Measurements from ENCODE around the gene HHEX. TPM values are rescaled to one million over a fixed set of nuclear protein-coding genes. Genes with fewer than 3 reads are reported as not detected.
A peak's percentile ranks its signal among the peaks of the same experiment; 100 is the strongest.

Gene HHEX
- total and polyA plus RNA-seq, 10 donors, result 45.9 to 81.1 (median 58.4) TPM

- H3K4me3 ChIP-seq, result peak overlapping the region; percentile 15 to 83 (median 71)
- intact Hi-C loops (cut with DNase I; ENCODE audit: low total_unique reads), result no loop called here
- TF ChIP-seq CTCF (IDR thresholded peaks at IDR 0.05 in 8 of 11, conservative IDR thresholded peaks at IDR 0.05 in 3 of 11), result no peak
- TF ChIP-seq POLR2A (IDR thresholded peaks at IDR 0.05), result no peak
- TF ChIP-seq POLR2AphosphoS5 (IDR thresholded peaks at IDR 0.05), result peak in 2 of 3 donors; percentile 12 to 42
- 18 to 34% (median 23%) methylated on average over 27 to 34 of the region's 34 CpGs for WGBS, 5 donors
- peak; percentile 88 for DNase-seq
- peaks cover 0 to 45% (median 15%) of the 10 kb centered on the region in 6 donors for H3K36me3 ChIP-seq
- H3K27me3 ChIP-seq (replicated peaks in 1 of 7), result peaks cover 0 to 68% (median 0%) of the 10 kb centered on the region in 7 donors
- H3K27ac ChIP-seq, result peak overlapping the region; percentile 82 to 99 (median 98)
- no peaks in the 10 kb centered on the region for H3K9me3 ChIP-seq
- H3K4me1 ChIP-seq, result peaks cover 4 to 88% (median 62%) of the 10 kb centered on the region in 6 donors
These were observed 2.4 kb downstream of the HHEX start for GRCh38 chr10:92692080-92692671.

GRCh38 chr10:92692697-92693533 lies 3.2 kb downstream of the HHEX start:
- TF ChIP-seq POLR2A (IDR thresholded peaks at IDR 0.05), result no peak
- TF ChIP-seq CTCF (IDR thresholded peaks at IDR 0.05 in 8 of 11, conservative IDR thresholded peaks at IDR 0.05 in 3 of 11), result no peak
- no peak for TF ChIP-seq POLR2AphosphoS5 (IDR thresholded peaks at IDR 0.05)
- peak overlapping the region in 7 of 8 donors; percentile 96 to 99 (median 99) for H3K27ac ChIP-seq
- peaks cover 0 to 45% (median 15%) of the 10 kb centered on the region in 6 donors for H3K36me3 ChIP-seq
- peaks cover 0 to 73% (median 0%) of the 10 kb centered on the region in 7 donors for H3K27me3 ChIP-seq (replicated peaks in 1 of 7)
- H3K9me3 ChIP-seq, result no peaks in the 10 kb centered on the region
- H3K4me3 ChIP-seq, result peak overlapping the region; percentile 15 to 83 (median 71)
- no peak for DNase-seq
- peaks cover 4 to 92% (median 68%) of the 10 kb centered on the region in 6 donors for H3K4me1 ChIP-seq
- intact Hi-C loops (cut with DNase I; ENCODE audit: low total_unique reads), result no loop called here
- 47 to 52% (median 50%) methylated on average over 7 of the region's 7 CpGs for WGBS, 5 donors

- WGBS, 5 donors, result 66 to 80% (median 77%) methylated on average over 1 of the region's 1 CpG
- H3K27ac ChIP-seq, result no peak overlapping the region
- intact Hi-C loops (cut with DNase I; ENCODE audit: low total_unique reads), result no loop called here
- H3K36me3 ChIP-seq, result peaks cover 0 to 45% (median 15%) of the 10 kb centered on the region in 6 donors
- DNase-seq, result no peak
- H3K4me1 ChIP-seq, result peaks cover 4 to 92% (median 71%) of the 10 kb centered on the region in 6 donors
- no peak for TF ChIP-seq CTCF (IDR thresholded peaks at IDR 0.05 in 8 of 11, conservative IDR thresholded peaks at IDR 0.05 in 3 of 11)
- no peak for TF ChIP-seq POLR2A (IDR thresholded peaks at IDR 0.05)
- TF ChIP-seq POLR2AphosphoS5 (IDR thresholded peaks at IDR 0.05), result no peak
- H3K9me3 ChIP-seq, result no peaks in the 10 kb centered on the region
- no peak overlapping the region for H3K4me3 ChIP-seq
- peaks cover 0 to 71% (median 0%) of the 10 kb centered on the region in 7 donors for H3K27me3 ChIP-seq (replicated peaks in 1 of 7)
These were observed 3.8 kb downstream of the HHEX start for GRCh38 chr10:92693534-92693893.

Data from spleen (tissue), 11 donors.